PC-3 (cell line): Measurements from ENCODE around the gene ARHGAP15. TPM values are rescaled to one million over a fixed set of nuclear protein-coding genes. Genes with fewer than 3 reads are reported as not detected.

Source experiments
- ATAC-seq: fragments of 200-7000 bp; cut with Tn5 transposase; 2 replicates; pipeline ENCODE4 v1.9.1; 2020; ENCODE audit warnings: mild to moderate bottlenecking, moderate library complexity
- BruUV-seq: library from RNA; stranded (reverse); fragments of 400-500 nt; replicated peaks from 2 replicates; lab custom pipeline; 2021; lab: Mats Ljungman, UMichigan
- CTCF ChIA-PET: fragments of 300-600 bp; sonication (Branson Sonifier 250); formaldehyde crosslinking; loops from one replicate; lab custom pipeline; 2022; ENCODE audit warnings: antibody characterized with exemption; lab: Charles Lee
- POLR2A ChIA-PET: fragments of 300-600 bp; sonication (Branson Sonifier 250); formaldehyde crosslinking; loops from one replicate; lab custom pipeline; 2022; ENCODE audit warnings: antibody characterized with exemption; ENCODE audit not compliant: unreplicated experiment; lab: Charles Lee
- DNase-seq: peaks from one replicate; pipeline ENCODE4 v3.0.0-alpha.2; 2015
- H2AFZ ChIP-seq: fragments of 300-600 bp; sonication (generic); 2 replicates; pipeline ENCODE4 v1.6.0; 2016; ENCODE audit warnings: antibody characterized with exemption, low read length
- H3F3A ChIP-seq: fragments of 300-600 bp; sonication (generic); one replicate; pipeline ENCODE4 v1.6.0; 2017; ENCODE audit warnings: antibody characterized with exemption, low read length, control low read depth, mild to moderate bottlenecking; ENCODE audit not compliant: unreplicated experiment
- H3K27ac ChIP-seq: fragments of 300-600 bp; sonication (generic); 2 replicates; pipeline ENCODE4 v1.5.1; 2016; ENCODE audit warnings: mild to moderate bottlenecking, low read length
- H3K27me3 ChIP-seq: fragments of 300-600 bp; sonication (generic); 2 replicates; pipeline ENCODE4 v1.6.1; 2016; ENCODE audit warnings: low read length, mixed read lengths
- H3K36me3 ChIP-seq: fragments of 300-600 bp; sonication (generic); 2 replicates; pipeline ENCODE4 v1.6.1; 2016; ENCODE audit warnings: low read depth, mixed run types, low read length, mixed read lengths
- H3K4me1 ChIP-seq: fragments of 300-600 bp; sonication (generic); 2 replicates; pipeline ENCODE4 v1.5.1; 2016; ENCODE audit warnings: low read length; ENCODE audit not compliant: insufficient read depth
- H3K4me2 ChIP-seq: fragments of 300-600 bp; sonication (generic); 2 replicates; pipeline ENCODE4 v1.6.0; 2016; ENCODE audit warnings: low read length
- H3K4me3 ChIP-seq: fragments of 300-600 bp; sonication (generic); 2 replicates; pipeline ENCODE4 v1.5.1; 2016; ENCODE audit warnings: mild to moderate bottlenecking, low read length, mixed read lengths
- H3K79me2 ChIP-seq: fragments of 300-600 bp; sonication (generic); 2 replicates; pipeline ENCODE4 v1.6.1; 2017; ENCODE audit warnings: low read length, mixed read lengths
- H3K9ac ChIP-seq: fragments of 300-600 bp; sonication (generic); 2 replicates; pipeline ENCODE4 v1.6.0; 2016; ENCODE audit warnings: mild to moderate bottlenecking, low read length
- H3K9me2 ChIP-seq: fragments of 300-600 bp; sonication (generic); replicated peaks from 2 replicates; pipeline ENCODE4 v1.6.1; 2016; ENCODE audit warnings: mixed run types, low read length, mixed read lengths
- H3K9me3 ChIP-seq: fragments of 300-600 bp; sonication (generic); 2 replicates; pipeline ENCODE4 v1.6.1; 2016; ENCODE audit warnings: low read length, mixed read lengths
- H4K20me1 ChIP-seq: fragments of 300-600 bp; sonication (generic); 2 replicates; pipeline ENCODE4 v1.6.1; 2016; ENCODE audit warnings: low read length, mixed read lengths
- EZH2 ChIP-seq: fragments of 300-600 bp; sonication (generic); IDR thresholded peaks from one replicate; pipeline ENCODE4 v1.6.1; 2017; ENCODE audit warnings: antibody characterized with exemption, mild to moderate bottlenecking, low read length; ENCODE audit not compliant: unreplicated experiment
- EZH2phosphoT487 ChIP-seq: fragments of 300-600 bp; sonication (generic); IDR thresholded peaks from 2 replicates; pipeline ENCODE4 v1.6.1; 2018; ENCODE audit warnings: mild to moderate bottlenecking, antibody characterized with exemption, low read length, borderline replicate concordance
- intact Hi-C: fragments of 100-400 bp; cut with micrococcal nuclease; formaldehyde crosslinking; loops from 2 replicates; pipeline ENCODE4 v1.9.0; 2023
- total RNA-seq: library from RNA; depleted of rRNA; stranded (reverse); fragments of >200 nt; gene quantifications from 2 replicates; pipeline ENCODE4 v1.2.3, GENCODE V29; 2014
- TF ChIP-seq, protein P1 (sequence below): fragments of 300-600 bp; sonication (generic); conservative IDR thresholded peaks from 2 replicates; pipeline ENCODE4 v1.5.1; 2017; ENCODE audit warnings: antibody characterized with exemption, low read depth, mild to moderate bottlenecking, low read length

ARHGAP15 gene
- total RNA-seq, 1 experiment from 2014 or later, result not detected

DNA sequence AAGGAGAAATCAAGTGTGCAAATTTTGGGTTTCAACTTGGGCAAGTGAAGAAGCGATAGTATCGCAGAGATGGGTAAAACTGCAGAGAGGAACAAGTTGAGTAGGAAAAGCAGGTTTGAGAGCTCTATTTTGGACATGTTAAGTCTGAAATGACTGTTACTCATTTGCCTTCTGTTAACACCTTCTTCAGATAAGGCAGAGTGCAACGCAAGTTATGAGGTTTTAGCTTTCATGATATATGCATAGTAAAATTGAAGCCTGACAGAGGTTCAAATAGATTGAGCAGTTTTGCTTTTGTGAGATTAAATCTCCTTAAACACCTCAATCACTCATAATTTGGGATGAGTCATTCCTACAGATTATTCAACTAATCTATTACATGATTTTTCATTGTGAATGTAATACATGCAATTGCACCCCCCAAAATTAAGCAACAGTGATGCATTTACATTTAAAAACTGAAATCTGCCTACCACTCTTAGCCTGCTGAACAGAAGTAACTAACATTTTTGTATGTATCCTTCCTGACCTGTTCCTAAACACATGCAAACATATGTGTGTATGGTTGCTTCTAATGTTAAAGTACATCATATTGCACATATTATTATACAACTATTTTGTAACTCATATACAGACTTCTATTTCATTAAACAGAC, 575.4 kb downstream of the ARHGAP15 start:
- ChIA-PET POLR2A (no interaction called here), CTCF (interaction anchor here (0.6 kb wide), 1 partner anchor 99 kb away, joined by 3 read pairs; no protein-coding TSS in a partner anchor)
- DNase-seq, result no peak
- Histone ChIP-seq H3K9ac (no peak overlapping the region), H3K9me3 (no peaks in the 10 kb centered on the region), H3K27me3 (no peaks in the 10 kb centered on the region), H3K27ac (no peak overlapping the region; the same call in 1 of the 2 replicates), H3K4me2 (peak overlapping the region; percentile 76), H3K4me3 (no peak overlapping the region), H3K9me2 (no peaks in the 10 kb centered on the region), H3F3A (no peaks in the 10 kb centered on the region), H3K79me2 (no peaks in the 10 kb centered on the region), H4K20me1 (no peaks in the 10 kb centered on the region), H2AFZ (no peak overlapping the region), H3K36me3 (no peaks in the 10 kb centered on the region), H3K4me1 (peaks cover 21% of the 10 kb centered on the region)
- BruUV-seq, result no TSS peak
- no peak for ATAC-seq
- TF ChIP-seq EZH2phosphoT487 (no peak), EZH2 (no peak)
- TF ChIP-seq, protein P1, sequence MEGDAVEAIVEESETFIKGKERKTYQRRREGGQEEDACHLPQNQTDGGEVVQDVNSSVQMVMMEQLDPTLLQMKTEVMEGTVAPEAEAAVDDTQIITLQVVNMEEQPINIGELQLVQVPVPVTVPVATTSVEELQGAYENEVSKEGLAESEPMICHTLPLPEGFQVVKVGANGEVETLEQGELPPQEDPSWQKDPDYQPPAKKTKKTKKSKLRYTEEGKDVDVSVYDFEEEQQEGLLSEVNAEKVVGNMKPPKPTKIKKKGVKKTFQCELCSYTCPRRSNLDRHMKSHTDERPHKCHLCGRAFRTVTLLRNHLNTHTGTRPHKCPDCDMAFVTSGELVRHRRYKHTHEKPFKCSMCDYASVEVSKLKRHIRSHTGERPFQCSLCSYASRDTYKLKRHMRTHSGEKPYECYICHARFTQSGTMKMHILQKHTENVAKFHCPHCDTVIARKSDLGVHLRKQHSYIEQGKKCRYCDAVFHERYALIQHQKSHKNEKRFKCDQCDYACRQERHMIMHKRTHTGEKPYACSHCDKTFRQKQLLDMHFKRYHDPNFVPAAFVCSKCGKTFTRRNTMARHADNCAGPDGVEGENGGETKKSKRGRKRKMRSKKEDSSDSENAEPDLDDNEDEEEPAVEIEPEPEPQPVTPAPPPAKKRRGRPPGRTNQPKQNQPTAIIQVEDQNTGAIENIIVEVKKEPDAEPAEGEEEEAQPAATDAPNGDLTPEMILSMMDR, result no peak
- intact Hi-C loops, result no loop called here

DNA sequence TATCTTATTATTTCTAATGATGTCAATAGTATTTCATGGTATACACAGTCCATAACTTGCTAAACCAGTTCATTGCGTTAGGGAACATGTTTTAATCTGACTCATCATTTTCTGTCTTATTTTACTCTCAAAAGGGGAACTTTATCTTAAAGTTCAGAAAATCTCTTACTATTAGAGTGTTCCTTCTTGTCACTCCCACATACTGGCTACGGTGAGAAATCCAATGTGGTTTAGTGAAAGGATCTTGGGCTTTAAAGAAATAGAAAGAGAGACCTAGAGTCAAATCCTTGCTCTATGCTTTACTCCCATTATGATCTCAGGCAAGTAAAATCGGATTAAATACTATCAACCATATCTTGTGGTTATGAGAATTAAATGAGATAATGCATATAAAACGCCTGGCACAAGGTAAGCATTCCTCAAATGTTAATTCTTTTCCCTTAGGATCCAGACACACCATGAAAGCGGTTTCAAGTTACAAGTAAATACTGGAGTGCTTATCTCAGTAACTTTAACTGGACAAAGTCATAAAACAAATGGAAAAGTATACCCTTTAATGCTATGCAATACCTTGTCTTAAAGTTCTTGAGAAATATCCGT, 576.0 kb downstream of the ARHGAP15 start:
- Histone ChIP-seq H3K4me2 (peak overlapping the region; percentile 76), H3K79me2 (no peaks in the 10 kb centered on the region), H3K36me3 (no peaks in the 10 kb centered on the region), H3K4me1 (peaks cover 21% of the 10 kb centered on the region), H2AFZ (peak overlapping the region; percentile 35; the same call in 1 of the 2 replicates), H3K27me3 (no peaks in the 10 kb centered on the region), H4K20me1 (no peaks in the 10 kb centered on the region), H3K9ac (no peak overlapping the region), H3K27ac (peak overlapping the region; percentile 82), H3K9me2 (no peaks in the 10 kb centered on the region), H3F3A (no peaks in the 10 kb centered on the region), H3K9me3 (no peaks in the 10 kb centered on the region), H3K4me3 (peak overlapping the region; percentile 22; the same call in 1 of the 2 replicates)
- POLR2A ChIA-PET, result no interaction called here
- CTCF ChIA-PET, result no interaction called here
- TF ChIP-seq EZH2, result no peak
- TF ChIP-seq, protein P1, result no peak
- no peak for TF ChIP-seq EZH2phosphoT487
- intact Hi-C loops, result no loop called here
- DNase-seq, result peak; percentile 80
- peak; percentile 87 for ATAC-seq
- no TSS peak for BruUV-seq

DNA sequence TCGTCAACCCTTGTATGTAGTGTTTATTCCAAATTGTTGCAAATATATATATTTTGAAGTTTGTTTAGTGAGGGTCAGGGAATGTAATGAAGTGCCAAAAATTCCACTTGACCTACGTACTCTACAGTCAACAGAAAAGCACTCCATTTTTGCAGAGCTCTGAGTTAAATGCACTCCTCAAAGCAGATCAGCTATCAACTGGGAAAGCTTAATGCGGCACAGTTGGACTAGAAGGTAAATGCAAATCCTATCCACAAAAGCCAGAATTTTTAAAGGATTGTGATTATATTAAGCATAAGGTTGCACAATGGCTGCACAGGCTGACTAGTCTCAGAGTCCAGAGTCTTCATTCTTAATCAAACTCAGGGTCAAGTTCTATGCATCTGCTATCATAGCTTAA, 577.1 kb downstream of the ARHGAP15 start:
- no peak overlapping the region for H3K4me3 ChIP-seq
- H3K36me3 ChIP-seq, result no peaks in the 10 kb centered on the region
- H4K20me1 ChIP-seq, result no peaks in the 10 kb centered on the region
- TF ChIP-seq EZH2phosphoT487 (no peak), EZH2 (no peak)
- TF ChIP-seq, protein P1, result no peak
- no peak overlapping the region for H3K27ac ChIP-seq
- H3K9me3 ChIP-seq, result no peaks in the 10 kb centered on the region
- intact Hi-C loops, result no loop called here
- H3K27me3 ChIP-seq, result no peaks in the 10 kb centered on the region
- H2AFZ ChIP-seq, result no peak overlapping the region
- ChIA-PET POLR2A (no interaction called here), CTCF (no interaction called here)
- DNase-seq (no peak), ATAC-seq (no peak)
- peaks cover 21% of the 10 kb centered on the region for H3K4me1 ChIP-seq
- no peaks in the 10 kb centered on the region for H3K9me2 ChIP-seq
- no peaks in the 10 kb centered on the region for H3F3A ChIP-seq
- H3K9ac ChIP-seq, result no peak overlapping the region
- H3K79me2 ChIP-seq, result no peaks in the 10 kb centered on the region
- BruUV-seq, result no TSS peak
- H3K4me2 ChIP-seq, result no peak overlapping the region
